Activated B cell treated with CpG ODN at 0.5 μM for 24 hours (primary cell): ENCODE data around the gene ZNF683. TPM values are rescaled to one million over a fixed set of nuclear protein-coding genes. Genes with fewer than 3 reads are reported as not detected.

ENCODE experiments used
- ATAC-seq: fragments of 200-7000 bp; cut with Tn5 transposase; one replicate; pipeline ENCODE4 v1.10.0; 2021; ENCODE audit warnings: low read depth, mild to moderate bottlenecking, moderate library complexity
- CTCF ChIA-PET: fragments of 350-600 bp; sonication (Branson Sonifier 250); formaldehyde crosslinking; loops from one replicate; lab custom pipeline; 2021; ENCODE audit warnings: antibody characterized with exemption; lab: Charles Lee
- POLR2A ChIA-PET: fragments of 350-600 bp; sonication (Branson Sonifier 250); formaldehyde crosslinking; loops from one replicate; lab custom pipeline; 2021; ENCODE audit warnings: antibody characterized with exemption; lab: Charles Lee
- DNase-seq: peaks from one replicate; pipeline ENCODE4 v3.0.0; 2022
- H3K27ac Mint-ChIP-seq: one replicate; pipeline ENCODE4 v1.8.0; 2020; ENCODE audit warnings: mixed read lengths
- H3K27me3 Mint-ChIP-seq: one replicate; pipeline ENCODE4 v1.8.0; 2021; ENCODE audit warnings: mixed read lengths
- H3K36me3 Mint-ChIP-seq: one replicate; pipeline ENCODE4 v1.8.0; 2021; ENCODE audit warnings: low read depth, mixed read lengths
- H3K4me1 Mint-ChIP-seq: one replicate; pipeline ENCODE4 v1.8.0; 2021; ENCODE audit warnings: mixed read lengths
- H3K4me3 Mint-ChIP-seq: one replicate; pipeline ENCODE4 v1.8.0; 2020; ENCODE audit warnings: mild to moderate bottlenecking, mixed read lengths
- H3K9me3 Mint-ChIP-seq: one replicate; pipeline ENCODE4 v1.8.0; 2020; ENCODE audit warnings: mixed read lengths
- CTCF ChIP-seq: fragments of 200-600 bp; IDR thresholded peaks from one replicate; pipeline ENCODE4 v1.8.0; 2022; ENCODE audit warnings: antibody characterized with exemption, mild to moderate bottlenecking
- intact Hi-C: fragments of 100-400 bp; cut with micrococcal nuclease; formaldehyde crosslinking; loops from one replicate; pipeline ENCODE4 v1.15.1; 2024
- total RNA-seq: library from RNA; stranded (reverse); gene quantifications from 2 replicates; pipeline ENCODE4 v1.2.3, GENCODE V29; 2022

The ZNF683 gene
- total RNA-seq, 1 donor from 2014 or later: not detected

GRCh38 chr1:26324550-26324949, 48.0 kb downstream of the ZNF683 start:
- Mint-ChIP-seq H3K4me3 (no peak overlapping the region), H3K9me3 (no peaks in the 10 kb centered on the region), H3K27ac (peak overlapping the region; percentile 71), H3K36me3 (peaks cover 35% of the 10 kb centered on the region), H3K4me1 (peaks cover 41% of the 10 kb centered on the region), H3K27me3 (no peaks in the 10 kb centered on the region)
- DNase-seq (no peak), ATAC-seq (no peak)
- ChIA-PET CTCF (interaction anchor here (1.0 to 11.7 kb wide), 2 partner anchors 36 to 155 kb away, joined by 4 to 372 read pairs; partner anchors contain the start of gene ZNF593), POLR2A (interaction anchor here (14.1 kb wide), 1 partner anchor 40 kb away, joined by 1638 read pairs; the partner anchor contains the start of gene SH3BGRL3)
- no peak for TF ChIP-seq CTCF
- intact Hi-C loops: loop anchor here (5.0 kb wide), 1 partner anchor 93 kb away; no protein-coding TSS in a partner anchor

- H3K4me3 Mint-ChIP-seq: no peak overlapping the region
- TF ChIP-seq CTCF: no peak
- H3K4me1 Mint-ChIP-seq: peaks cover 50% of the 10 kb centered on the region
- H3K36me3 Mint-ChIP-seq: peaks cover 43% of the 10 kb centered on the region
- ChIA-PET POLR2A (interaction anchor here (0.7 to 14.1 kb wide), 3 partner anchors 9 to 39 kb away, joined by 3 to 1638 read pairs (median 3); partner anchors contain the start of gene SH3BGRL3), CTCF (interaction anchor here (1.9 to 11.7 kb wide), 5 partner anchors 35 to 428 kb away, joined by 4 to 372 read pairs (median 35); partner anchors contain the start of genes C1orf232, SH3BGRL3 and ZNF593)
- H3K27ac Mint-ChIP-seq: peak overlapping the region; percentile 73
- intact Hi-C loops: loop anchor here (5.0 kb wide), 1 partner anchor 94 kb away; no protein-coding TSS in a partner anchor
- no peaks in the 10 kb centered on the region for H3K27me3 Mint-ChIP-seq
- DNase-seq (no peak), ATAC-seq (no peak)
- no peaks in the 10 kb centered on the region for H3K9me3 Mint-ChIP-seq
Measured at GRCh38 chr1:26323382-26323781, 49.2 kb downstream of the ZNF683 start.

GRCh38 chr1:26322042-26322331, 50.6 kb downstream of the ZNF683 start:
- no peak for TF ChIP-seq CTCF
- ChIA-PET POLR2A (interaction anchor here (1.0 to 14.1 kb wide), 5 partner anchors 14 to 152 kb away, joined by 4 to 1638 read pairs (median 8); partner anchors contain the start of genes SH3BGRL3, UBXN11 and ZNF593), CTCF (interaction anchor here (0.6 to 11.7 kb wide), 26 partner anchors 12 to 426 kb away, joined by 3 to 372 read pairs (median 4); partner anchors contain the start of genes C1orf232, CEP85, CNKSR1 and SH3BGRL3)
- Mint-ChIP-seq H3K27me3 (no peaks in the 10 kb centered on the region), H3K4me3 (no peak overlapping the region), H3K4me1 (peaks cover 64% of the 10 kb centered on the region), H3K36me3 (peaks cover 51% of the 10 kb centered on the region), H3K9me3 (no peaks in the 10 kb centered on the region), H3K27ac (no peak overlapping the region)
- DNase-seq: no peak
- ATAC-seq: no peak
- intact Hi-C loops: loop anchor here (5.0 kb wide), 1 partner anchor 95 kb away; no protein-coding TSS in a partner anchor

- DNase-seq: peak; percentile 91
- ChIA-PET POLR2A (interaction anchor here (0.6 to 14.1 kb wide), 11 partner anchors 14 to 152 kb away, joined by 4 to 1638 read pairs (median 6); partner anchors contain the start of genes CEP85, SH3BGRL3, UBXN11 and ZNF593), CTCF (interaction anchor here (0.6 to 11.7 kb wide), 27 partner anchors 12 to 426 kb away, joined by 3 to 372 read pairs (median 3); partner anchors contain the start of genes C1orf232, CEP85, CNKSR1 and SH3BGRL3)
- H3K27me3 Mint-ChIP-seq: no peaks in the 10 kb centered on the region
- intact Hi-C loops: loop anchor here (1.0 to 5.0 kb wide), 8 partner anchors 32 to 216 kb away; partner anchors contain the start of gene ZNF593
- peak; percentile 32 for TF ChIP-seq CTCF
- H3K36me3 Mint-ChIP-seq: peaks cover 51% of the 10 kb centered on the region
- peak overlapping the region; percentile 87 for H3K4me3 Mint-ChIP-seq
- H3K9me3 Mint-ChIP-seq: no peaks in the 10 kb centered on the region
- H3K4me1 Mint-ChIP-seq: peaks cover 69% of the 10 kb centered on the region
- H3K27ac Mint-ChIP-seq: peak overlapping the region; percentile 98
- peak; percentile 71 for ATAC-seq
Measured at GRCh38 chr1:26321315-26322041, 51.1 kb downstream of the ZNF683 start.
